ENCODE results near the gene MAP4K3. TPM values are rescaled to one million over a fixed set of nuclear protein-coding genes. Genes with fewer than 3 reads are reported as not detected.
A peak's percentile ranks its signal among the peaks of the same experiment; 100 is the strongest.

MAP4K3 gene
- total and polyA plus RNA-seq, 11 donors: 14.5 to 45.4 (median 33.4) TPM

- TF ChIP-seq, protein P1, sequence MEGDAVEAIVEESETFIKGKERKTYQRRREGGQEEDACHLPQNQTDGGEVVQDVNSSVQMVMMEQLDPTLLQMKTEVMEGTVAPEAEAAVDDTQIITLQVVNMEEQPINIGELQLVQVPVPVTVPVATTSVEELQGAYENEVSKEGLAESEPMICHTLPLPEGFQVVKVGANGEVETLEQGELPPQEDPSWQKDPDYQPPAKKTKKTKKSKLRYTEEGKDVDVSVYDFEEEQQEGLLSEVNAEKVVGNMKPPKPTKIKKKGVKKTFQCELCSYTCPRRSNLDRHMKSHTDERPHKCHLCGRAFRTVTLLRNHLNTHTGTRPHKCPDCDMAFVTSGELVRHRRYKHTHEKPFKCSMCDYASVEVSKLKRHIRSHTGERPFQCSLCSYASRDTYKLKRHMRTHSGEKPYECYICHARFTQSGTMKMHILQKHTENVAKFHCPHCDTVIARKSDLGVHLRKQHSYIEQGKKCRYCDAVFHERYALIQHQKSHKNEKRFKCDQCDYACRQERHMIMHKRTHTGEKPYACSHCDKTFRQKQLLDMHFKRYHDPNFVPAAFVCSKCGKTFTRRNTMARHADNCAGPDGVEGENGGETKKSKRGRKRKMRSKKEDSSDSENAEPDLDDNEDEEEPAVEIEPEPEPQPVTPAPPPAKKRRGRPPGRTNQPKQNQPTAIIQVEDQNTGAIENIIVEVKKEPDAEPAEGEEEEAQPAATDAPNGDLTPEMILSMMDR (IDR thresholded peaks at IDR 0.05): no peak
- TF ChIP-seq POLR2A (IDR thresholded peaks at IDR 0.05): no peak
- H3K9me3 ChIP-seq: no peaks in the 10 kb centered on the region
- H3K27ac ChIP-seq: peak overlapping the region in 3 of 12 donors; percentile 9 to 25 (median 16)
- no peaks in the 10 kb centered on the region for H3K36me3 ChIP-seq
- WGBS, 4 donors: 17 to 30% (median 25%) methylated on average over 3 of the region's 3 CpGs
- ATAC-seq (peak in 2 of 4 donors; percentile 38 to 55), DNase-seq (no peak)
- H3K4me1 ChIP-seq: peaks cover 3 to 83% (median 59%) of the 10 kb centered on the region in 12 donors
- H3K27me3 ChIP-seq: no peaks in the 10 kb centered on the region
- intact Hi-C loops (cut with DNase I): loop anchor here in 5 of 10 donors (5.0 to 10.0 kb wide), 5 partner anchors 39 to 117 kb away; no protein-coding TSS in a partner anchor
- H3K4me3 ChIP-seq: no peak overlapping the region
Measured at GRCh38 chr2:39431592-39432316, 5.3 kb downstream of the MAP4K3 start.

- intact Hi-C loops (cut with DNase I): loop anchor here in 5 of 10 donors (5.0 to 10.0 kb wide), 5 partner anchors 37 to 115 kb away; no protein-coding TSS in a partner anchor
- TF ChIP-seq POLR2A (IDR thresholded peaks at IDR 0.05): no peak
- TF ChIP-seq, protein P1 (IDR thresholded peaks at IDR 0.05): no peak
- no peak overlapping the region for H3K27ac ChIP-seq
- H3K9me3 ChIP-seq: no peaks in the 10 kb centered on the region
- peaks cover 3 to 90% (median 70%) of the 10 kb centered on the region in 12 donors for H3K4me1 ChIP-seq
- no peaks in the 10 kb centered on the region for H3K36me3 ChIP-seq
- H3K4me3 ChIP-seq: no peak overlapping the region
- no peaks in the 10 kb centered on the region for H3K27me3 ChIP-seq
- DNase-seq (no peak), ATAC-seq (no peak)
- WGBS, 4 donors: 72 to 80% (median 72%) methylated on average over 1 of the region's 1 CpG
Measured at GRCh38 chr2:39429746-39430145, 7.3 kb downstream of the MAP4K3 start.

- Histone ChIP-seq H3K4me1 (peaks cover 0 to 57% (median 32%) of the 10 kb centered on the region in 12 donors), H3K4me3 (no peak overlapping the region), H3K36me3 (no peaks in the 10 kb centered on the region), H3K9me3 (no peaks in the 10 kb centered on the region), H3K27ac (no peak overlapping the region), H3K27me3 (no peaks in the 10 kb centered on the region)
- 89 to 96% (median 89%) methylated on average over 1 of the region's 1 CpG for WGBS, 4 donors
- no peak for ATAC-seq
- intact Hi-C loops (cut with DNase I): loop anchor here in 1 of 10 donors (5.0 kb wide), 1 partner anchor 33 kb away; no protein-coding TSS in a partner anchor
- no peak for DNase-seq
- TF ChIP-seq POLR2A (IDR thresholded peaks at IDR 0.05): no peak
- TF ChIP-seq, protein P1 (IDR thresholded peaks at IDR 0.05): no peak
Measured at GRCh38 chr2:39424951-39425350, 12.1 kb downstream of the MAP4K3 start.

GRCh38 chr2:39422700-39423099 lies 14.4 kb downstream of the MAP4K3 start:
- TF ChIP-seq, protein P1 (IDR thresholded peaks at IDR 0.05): no peak
- no peak for TF ChIP-seq POLR2A (IDR thresholded peaks at IDR 0.05)
- Histone ChIP-seq H3K27me3 (no peaks in the 10 kb centered on the region), H3K4me3 (no peak overlapping the region), H3K9me3 (no peaks in the 10 kb centered on the region), H3K36me3 (no peaks in the 10 kb centered on the region), H3K4me1 (peaks cover 0 to 65% (median 42%) of the 10 kb centered on the region in 12 donors), H3K27ac (no peak overlapping the region)
- intact Hi-C loops (cut with DNase I): no loop called here
- 89 to 98% (median 95%) methylated on average over 1 of the region's 1 CpG for WGBS, 4 donors
- DNase-seq (no peak), ATAC-seq (no peak)

Data from heart left ventricle (tissue), 16 donors.